ENCODE measurements around the gene SIGLEC7.

DNA sequence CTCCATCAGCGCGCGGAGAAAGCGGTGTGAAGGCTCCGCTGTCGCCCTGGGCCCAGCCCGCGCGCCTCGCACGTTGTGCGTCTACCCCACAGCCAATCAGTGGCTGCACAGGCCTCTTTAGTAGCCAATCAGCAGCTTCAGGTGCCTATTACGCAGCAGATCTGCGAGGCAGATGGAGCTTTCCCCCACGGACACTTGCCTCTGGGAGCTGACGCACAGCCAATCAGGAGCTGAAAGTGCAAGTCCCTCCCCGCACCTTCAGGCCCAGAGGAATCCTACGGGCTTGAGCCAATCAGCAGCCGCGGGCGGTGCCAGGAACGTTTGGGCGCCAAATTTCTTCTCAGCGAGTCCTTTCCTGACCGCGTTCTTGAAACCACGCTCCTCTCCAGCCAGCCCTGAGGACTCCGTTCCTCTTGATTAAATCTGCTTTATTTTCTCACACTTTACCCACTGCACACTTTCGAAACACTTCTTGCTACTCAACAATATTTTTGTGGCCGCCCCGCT, 39.9 kb downstream of the SIGLEC7 start:
- TF ChIP-seq CTCF (IDR thresholded peaks at IDR 0.05), result no peak
- TF ChIP-seq POLR2A (IDR thresholded peaks at IDR 0.05), result no peak

Measured in lower leg skin (tissue), 3 donors.